ENCODE data around the gene MPV17.
"Not testable (repeated sequence)": the region's sequence is repeated elsewhere in the genome, so short reads cannot be mapped to it uniquely, and the experiment has no call there.

Gene MPV17

GRCh38 chr2:27268296-27268695 lies 54.6 kb downstream of the MPV17 start:
- H3K36me3 Mint-ChIP-seq, ATAC-seq, H3K9me3 Mint-ChIP-seq, H3K27ac Mint-ChIP-seq, H3K4me3 Mint-ChIP-seq: not testable (repeated sequence)
- peaks cover 16% of the 10 kb centered on the region for H3K27me3 Mint-ChIP-seq
- H3K4me1 Mint-ChIP-seq, result peaks cover 16% of the 10 kb centered on the region

GRCh38 chr2:27265536-27265870 lies 57.4 kb downstream of the MPV17 start:
- H3K36me3 Mint-ChIP-seq, result no peaks in the 10 kb centered on the region
- peaks cover 38% of the 10 kb centered on the region for H3K27me3 Mint-ChIP-seq
- H3K4me3 Mint-ChIP-seq, result no peak overlapping the region
- ATAC-seq, result no peak
- H3K4me1 Mint-ChIP-seq, result peaks cover 31% of the 10 kb centered on the region
- no peak overlapping the region for H3K27ac Mint-ChIP-seq
- no peaks in the 10 kb centered on the region for H3K9me3 Mint-ChIP-seq

GRCh38 chr2:27264753-27265535 lies 58.0 kb downstream of the MPV17 start:
- peaks cover 31% of the 10 kb centered on the region for H3K4me1 Mint-ChIP-seq
- no peaks in the 10 kb centered on the region for H3K9me3 Mint-ChIP-seq
- ATAC-seq, result peak; percentile 69
- no peaks in the 10 kb centered on the region for H3K36me3 Mint-ChIP-seq
- no peak overlapping the region for H3K27ac Mint-ChIP-seq
- peak overlapping the region; percentile 66 for H3K4me3 Mint-ChIP-seq
- peaks cover 43% of the 10 kb centered on the region for H3K27me3 Mint-ChIP-seq

DNA sequence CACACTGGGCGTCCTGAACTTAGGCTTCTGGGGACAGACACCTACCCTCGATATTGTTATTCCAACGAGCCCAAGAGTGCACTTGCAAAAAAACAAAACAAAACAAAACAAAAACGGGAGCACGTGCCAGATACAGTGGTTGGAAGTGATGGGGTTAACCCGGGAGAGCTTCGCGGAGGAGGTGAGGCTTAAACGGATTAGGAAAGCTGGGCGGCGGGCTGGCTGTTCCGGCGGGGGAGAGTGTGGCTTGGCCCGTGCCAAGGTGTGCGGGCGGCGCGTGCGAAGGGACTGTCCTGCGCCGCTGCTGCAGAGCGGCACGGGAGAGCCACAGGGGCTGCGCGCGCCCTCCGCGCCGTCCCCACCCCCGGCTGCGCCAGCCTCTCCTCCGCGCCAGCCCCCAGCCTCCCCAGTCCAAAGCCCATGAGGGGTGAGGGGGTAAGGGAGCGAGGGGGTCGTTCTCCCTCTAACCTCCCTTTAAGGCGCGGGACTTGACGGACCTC lies 58.6 kb downstream of the MPV17 start:
- Mint-ChIP-seq H3K27ac (no peak overlapping the region), H3K27me3 (peaks cover 50% of the 10 kb centered on the region), H3K9me3 (no peaks in the 10 kb centered on the region), H3K36me3 (no peaks in the 10 kb centered on the region), H3K4me3 (peak overlapping the region; percentile 84), H3K4me1 (peaks cover 31% of the 10 kb centered on the region)
- ATAC-seq, result peak; percentile 47

DNA sequence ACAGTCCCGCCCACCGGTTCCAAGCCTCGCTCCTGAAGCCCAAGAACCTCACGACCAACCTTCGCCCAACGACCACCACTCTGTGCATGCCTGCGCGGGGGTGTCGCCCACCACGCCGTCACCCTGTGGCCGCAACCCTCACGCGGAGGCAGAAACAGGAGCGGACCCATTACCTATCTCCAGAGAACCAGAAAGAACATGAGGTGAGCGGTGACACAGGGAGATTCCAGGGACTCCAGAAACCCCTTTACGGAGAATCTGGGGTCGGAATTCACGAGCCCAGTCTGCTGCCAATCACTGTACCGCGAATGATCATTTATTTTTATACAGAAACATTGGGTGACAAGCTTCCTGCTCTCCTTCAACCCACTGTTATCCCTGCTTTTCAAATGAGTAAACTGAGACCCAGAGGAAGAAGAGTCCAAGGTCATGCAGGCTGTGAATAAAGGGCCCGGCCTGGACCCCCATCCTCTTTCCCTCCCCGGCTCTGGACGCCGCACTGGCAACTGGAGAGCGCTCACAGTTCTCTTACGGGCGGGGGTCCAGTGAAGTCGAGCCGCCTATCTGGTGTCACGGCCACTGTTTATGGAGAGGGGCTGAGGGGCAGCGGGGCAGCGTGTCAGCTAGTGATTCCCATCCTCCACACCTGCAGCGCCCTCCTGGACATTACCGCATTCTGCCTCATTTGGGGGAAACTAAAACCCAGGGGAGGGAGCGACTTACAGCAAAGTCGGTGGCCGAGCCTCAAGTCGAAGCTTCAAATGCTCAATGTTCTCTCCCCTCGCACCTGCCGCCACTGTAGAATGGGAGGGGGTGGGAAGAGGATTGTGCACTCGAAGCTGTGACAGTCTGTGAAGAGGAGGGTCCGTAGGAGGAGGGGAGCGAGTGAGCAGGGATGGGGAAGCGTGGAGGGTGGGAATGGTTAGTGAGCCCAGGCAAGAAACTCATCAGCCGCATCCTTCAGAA lies 59.3 kb downstream of the MPV17 start:
- peak overlapping the region; percentile 84 for H3K4me3 Mint-ChIP-seq
- H3K4me1 Mint-ChIP-seq, result peaks cover 31% of the 10 kb centered on the region
- no peaks in the 10 kb centered on the region for H3K36me3 Mint-ChIP-seq
- ATAC-seq, result no peak
- peak overlapping the region; percentile 5 for H3K27ac Mint-ChIP-seq
- H3K9me3 Mint-ChIP-seq, result no peaks in the 10 kb centered on the region
- peaks cover 55% of the 10 kb centered on the region for H3K27me3 Mint-ChIP-seq

- no peaks in the 10 kb centered on the region for H3K9me3 Mint-ChIP-seq
- H3K27ac Mint-ChIP-seq, result peak within 1 kb of the TSS; percentile 5
- peaks cover 31% of the 10 kb centered on the region for H3K4me1 Mint-ChIP-seq
- H3K27me3 Mint-ChIP-seq, result peaks cover 64% of the 10 kb centered on the region
- peak; percentile 71 for ATAC-seq
- H3K4me3 Mint-ChIP-seq, result peak within 1 kb of the TSS; percentile 84
- no peaks in the 10 kb centered on the region for H3K36me3 Mint-ChIP-seq
Measured at GRCh38 chr2:27262379-27263286, 60.3 kb downstream of the MPV17 start, which contains the start of gene SLC30A3. Gene SLC30A3 (minus strand): TSS chr2:27263047. CDS start chr2:27262906, 141 bp downstream.

DNA sequence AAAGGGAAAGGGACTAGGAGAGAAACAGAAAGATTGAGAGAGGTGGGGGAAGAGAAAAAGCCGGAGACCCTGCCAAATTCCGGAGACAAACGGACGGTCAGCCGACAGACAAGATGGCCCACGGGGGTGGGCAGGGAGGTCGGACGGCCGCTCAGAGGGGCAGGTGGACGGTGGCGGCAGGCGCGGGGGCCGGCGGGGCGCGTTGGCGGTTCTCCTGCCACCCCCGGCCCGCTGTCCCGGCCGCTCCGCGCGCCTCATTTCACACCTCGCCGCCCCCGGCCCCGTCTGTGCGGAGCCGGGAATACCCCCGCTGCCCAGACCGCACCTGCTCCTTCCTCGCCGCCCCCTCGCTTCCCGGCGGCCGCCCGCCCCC lies 61.0 kb downstream of the MPV17 start:
- Mint-ChIP-seq H3K27me3 (peaks cover 71% of the 10 kb centered on the region), H3K4me1 (peaks cover 31% of the 10 kb centered on the region), H3K9me3 (no peaks in the 10 kb centered on the region), H3K36me3 (no peaks in the 10 kb centered on the region), H3K27ac (no peak overlapping the region), H3K4me3 (peak overlapping the region; percentile 75)
- no peak for ATAC-seq

DNA sequence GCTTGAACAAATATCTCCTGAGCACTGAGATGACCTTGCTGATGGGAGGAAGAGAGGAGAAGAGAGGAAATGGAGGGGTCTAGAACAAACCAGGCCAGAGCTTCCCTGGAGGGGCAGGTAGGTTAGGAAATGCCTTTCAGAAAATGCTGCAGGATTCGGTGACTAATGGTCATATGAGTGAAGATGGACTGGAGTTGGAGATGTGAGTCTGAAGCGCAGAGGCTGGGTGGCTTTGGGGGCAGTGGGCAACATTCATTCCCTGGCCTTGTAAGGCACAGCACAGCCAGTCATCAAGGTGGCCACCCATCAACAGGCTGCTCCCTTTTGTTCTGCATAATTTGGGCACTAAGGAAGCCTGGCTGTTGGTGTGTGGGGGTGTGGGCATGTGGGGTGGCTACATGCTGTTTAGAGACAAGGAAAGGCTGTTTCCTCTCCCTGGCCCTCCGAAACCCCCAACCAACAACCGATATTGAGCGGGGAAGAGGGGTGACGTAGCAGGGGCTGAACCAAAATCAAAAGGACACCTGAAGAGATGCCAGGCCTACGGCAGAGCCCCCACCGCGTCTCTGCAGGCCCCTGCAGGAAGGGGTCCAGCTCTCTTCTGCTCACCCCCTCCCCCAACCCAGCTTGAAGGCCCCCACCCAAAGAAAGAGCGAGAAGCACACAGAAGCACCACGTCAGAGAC lies 61.5 kb downstream of the MPV17 start:
- H3K27me3 Mint-ChIP-seq, result peaks cover 76% of the 10 kb centered on the region
- peak overlapping the region; percentile 75 for H3K4me3 Mint-ChIP-seq
- no peaks in the 10 kb centered on the region for H3K36me3 Mint-ChIP-seq
- H3K4me1 Mint-ChIP-seq, result peaks cover 31% of the 10 kb centered on the region
- no peaks in the 10 kb centered on the region for H3K9me3 Mint-ChIP-seq
- no peak for ATAC-seq
- H3K27ac Mint-ChIP-seq, result no peak overlapping the region

All from stimulated activated memory B cell treated with anti-CD40 and anti-IgM and Interleukin-4, amounts not matched to agents 10 μg/mL and 1 μg/mL and 100 μg/mL, for 72 hours (primary cell).